Measurements from ENCODE around the gene KCNQ1.

The KCNQ1 gene

DNA sequence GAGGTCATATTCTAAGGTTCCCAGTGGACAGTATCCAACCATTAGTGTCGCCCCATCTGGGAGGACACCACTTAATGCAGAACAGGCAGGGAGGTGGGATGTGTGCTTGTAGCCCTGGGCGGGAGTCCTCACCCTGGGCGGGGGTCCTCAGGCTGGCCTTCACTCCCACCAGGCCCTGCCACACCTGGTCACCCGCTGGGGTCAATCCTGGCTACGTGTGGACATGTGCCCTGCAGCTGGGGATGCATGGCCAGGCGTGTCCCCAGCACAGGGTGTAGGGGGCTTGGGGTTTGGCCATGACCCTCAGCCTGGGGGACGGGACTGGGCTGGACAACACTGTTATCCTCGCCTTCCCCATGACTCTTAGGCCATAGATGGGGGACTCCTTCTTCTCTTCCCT is 19.3 kb upstream of the KCNQ1 start:
- DNase-seq, result no peak

- DNase-seq, result no peak
Measured at GRCh38 chr11:2426221-2426620, 18.6 kb upstream of the KCNQ1 start.

DNA sequence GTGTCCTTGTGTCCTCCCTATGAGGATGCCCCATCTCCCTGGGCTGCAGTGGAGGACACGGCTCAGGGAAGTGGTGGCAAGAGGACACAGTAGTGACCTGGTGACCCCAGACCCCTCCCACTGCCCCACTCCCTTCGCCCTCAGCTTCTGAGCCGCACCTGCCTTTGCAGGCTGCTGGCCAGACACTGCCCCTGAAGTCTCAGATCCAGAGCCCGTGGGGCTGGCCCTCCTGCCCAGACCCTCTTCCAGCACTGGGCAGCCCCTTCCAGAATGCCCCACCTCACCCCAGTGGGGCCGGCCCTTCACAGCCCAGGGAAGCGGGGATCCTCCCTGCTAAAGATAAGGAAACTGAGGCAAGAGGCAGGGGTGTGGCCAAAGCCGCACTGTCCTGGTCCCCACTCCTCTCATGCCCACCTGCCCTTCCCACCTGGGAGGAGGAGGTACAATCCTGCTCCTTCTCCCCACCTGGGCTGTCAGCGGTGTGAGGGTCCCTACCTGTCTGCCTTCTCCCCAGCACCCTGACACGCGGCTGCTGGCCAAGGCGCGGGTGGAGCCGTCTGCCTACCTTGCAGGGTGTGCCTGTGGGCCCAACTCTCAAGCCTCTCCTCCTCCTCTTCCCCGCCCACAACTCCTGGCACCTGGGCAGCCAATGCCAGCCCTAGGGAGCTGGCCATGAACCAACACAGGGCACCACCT is 17.8 kb upstream of the KCNQ1 start:
- no peak for DNase-seq

- no peak for DNase-seq
Measured at GRCh38 chr11:2427721-2428321, 17.0 kb upstream of the KCNQ1 start.

DNA sequence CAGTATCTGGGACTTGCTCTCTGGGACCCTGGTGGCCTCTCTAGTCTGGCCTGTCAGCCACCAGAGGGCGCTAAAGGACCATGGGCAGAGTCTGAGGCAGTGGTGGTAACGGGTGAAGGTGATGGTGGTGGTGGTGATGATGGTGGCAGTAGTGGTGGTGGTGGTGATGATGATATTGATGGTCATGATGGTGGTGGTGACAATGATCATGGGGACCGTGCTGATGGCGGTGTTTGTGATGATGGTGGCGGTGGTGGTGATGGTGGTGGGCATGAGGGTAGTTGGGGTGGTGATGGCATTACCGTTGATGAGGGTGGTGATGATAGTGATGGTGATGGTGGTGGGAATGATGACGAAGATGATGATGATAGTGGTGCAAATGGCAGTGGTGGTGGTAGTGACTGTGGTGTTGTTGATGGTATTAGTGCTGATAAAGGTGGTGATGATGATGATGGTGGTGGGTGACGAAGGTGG is 16.4 kb upstream of the KCNQ1 start:
- DNase-seq, result peak; percentile 16

GRCh38 chr11:2431395-2431794 is 13.4 kb upstream of the KCNQ1 start:
- no peak for DNase-seq

DNA sequence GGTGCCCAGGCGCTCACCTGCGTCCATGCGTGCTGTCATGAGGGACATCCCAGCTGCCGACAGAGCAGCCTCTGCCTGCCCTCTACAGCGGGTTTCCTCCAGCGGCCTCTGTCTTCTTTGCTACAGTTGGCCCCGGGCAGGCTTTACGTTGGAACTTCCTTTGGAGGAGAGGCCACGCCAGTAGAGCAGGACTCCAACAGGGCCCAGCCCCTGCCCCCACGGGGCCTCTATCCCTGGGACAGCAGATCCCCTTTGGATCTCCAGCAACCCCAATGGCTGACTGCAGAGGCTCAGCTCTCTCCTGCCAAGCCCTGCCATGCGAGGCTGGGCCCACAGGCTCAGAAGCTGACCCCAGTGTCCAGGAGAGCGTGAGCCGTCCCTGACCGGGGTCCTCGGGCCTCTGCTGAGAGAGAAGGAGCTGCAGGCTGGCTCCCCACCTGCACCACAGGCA is 12.6 kb upstream of the KCNQ1 start:
- DNase-seq, result no peak

DNA sequence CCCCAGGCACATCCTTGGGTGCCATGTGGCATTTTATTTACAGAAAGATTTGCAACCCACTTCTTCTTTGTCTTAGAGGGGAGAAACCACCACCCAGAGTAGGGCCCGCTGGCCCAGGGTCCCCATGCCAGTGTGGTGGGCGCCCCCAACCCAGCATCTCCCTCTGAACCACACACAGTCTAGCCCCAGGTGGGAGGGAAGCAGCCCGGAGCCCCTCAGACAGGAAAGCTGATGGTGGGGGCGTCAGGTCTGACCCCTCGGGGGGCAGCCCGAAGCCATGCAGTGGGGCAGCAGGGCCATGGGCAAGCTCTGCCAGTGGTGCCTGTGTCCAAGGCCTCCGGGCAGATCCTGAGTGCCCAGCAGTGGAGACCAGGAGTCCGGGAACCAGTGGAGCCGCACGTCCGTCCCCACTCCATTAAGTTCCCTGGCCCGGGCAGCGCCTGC is 12.2 kb upstream of the KCNQ1 start:
- no peak for DNase-seq

DNA sequence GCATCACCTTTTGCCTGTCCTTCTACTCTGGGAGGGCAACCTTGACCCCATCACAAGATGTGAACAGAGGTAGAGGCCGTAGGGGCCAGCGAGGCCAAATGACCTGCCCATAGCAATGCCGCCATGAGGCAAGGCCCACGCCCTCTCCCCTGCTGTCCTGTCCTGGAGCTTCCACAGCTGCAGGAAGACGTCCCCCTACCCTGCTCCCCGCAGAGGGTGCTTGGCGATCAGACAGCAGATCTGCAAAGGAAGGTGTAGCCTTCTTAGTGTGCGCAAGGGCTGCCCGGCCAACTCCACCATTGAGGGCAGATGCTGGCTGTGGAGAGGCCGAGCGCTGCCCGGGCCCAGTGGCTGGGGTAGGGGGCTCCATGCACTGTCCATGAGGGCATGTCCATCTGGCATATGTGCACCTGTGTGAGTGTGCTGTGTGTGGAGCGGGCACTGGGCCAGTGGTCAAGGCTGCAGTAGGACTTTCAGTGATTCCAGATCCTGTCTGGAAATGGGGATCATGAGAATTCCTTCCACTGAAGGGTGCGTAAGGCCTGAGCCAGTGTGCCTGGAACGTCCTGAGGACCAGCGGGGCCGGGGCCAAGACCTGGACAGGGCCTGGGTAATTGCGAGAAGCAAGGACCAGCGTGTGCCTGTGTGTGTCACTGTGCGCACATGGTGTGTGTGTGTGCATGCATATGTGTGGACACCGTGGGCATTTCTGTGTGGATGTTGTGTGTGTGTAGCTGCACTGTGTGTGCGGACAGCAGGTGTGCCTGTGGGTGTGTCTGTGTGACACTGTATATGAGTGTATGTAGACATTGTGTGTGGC is 11.5 kb upstream of the KCNQ1 start:
- DNase-seq, result no peak

DNA sequence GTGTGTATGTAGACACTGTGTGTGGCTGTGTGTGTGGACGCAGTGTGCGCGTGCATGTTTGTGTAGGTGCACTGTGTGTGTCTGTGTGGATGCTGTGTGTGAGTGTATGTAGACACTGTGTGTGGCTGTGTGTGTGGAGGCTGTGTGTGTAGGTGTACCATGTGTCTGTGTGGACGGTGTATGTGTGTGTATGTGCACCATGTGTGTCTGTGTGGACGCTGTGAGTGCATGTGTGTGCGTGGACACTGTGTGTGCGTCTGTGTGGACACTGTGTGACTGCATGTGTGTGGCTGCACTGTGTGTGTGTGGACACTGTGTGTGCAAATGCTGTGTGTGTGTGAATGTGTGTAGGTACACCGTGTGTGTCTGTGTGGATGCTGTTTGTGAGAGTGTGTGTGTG is 10.8 kb upstream of the KCNQ1 start:
- DNase-seq, result no peak

DNA sequence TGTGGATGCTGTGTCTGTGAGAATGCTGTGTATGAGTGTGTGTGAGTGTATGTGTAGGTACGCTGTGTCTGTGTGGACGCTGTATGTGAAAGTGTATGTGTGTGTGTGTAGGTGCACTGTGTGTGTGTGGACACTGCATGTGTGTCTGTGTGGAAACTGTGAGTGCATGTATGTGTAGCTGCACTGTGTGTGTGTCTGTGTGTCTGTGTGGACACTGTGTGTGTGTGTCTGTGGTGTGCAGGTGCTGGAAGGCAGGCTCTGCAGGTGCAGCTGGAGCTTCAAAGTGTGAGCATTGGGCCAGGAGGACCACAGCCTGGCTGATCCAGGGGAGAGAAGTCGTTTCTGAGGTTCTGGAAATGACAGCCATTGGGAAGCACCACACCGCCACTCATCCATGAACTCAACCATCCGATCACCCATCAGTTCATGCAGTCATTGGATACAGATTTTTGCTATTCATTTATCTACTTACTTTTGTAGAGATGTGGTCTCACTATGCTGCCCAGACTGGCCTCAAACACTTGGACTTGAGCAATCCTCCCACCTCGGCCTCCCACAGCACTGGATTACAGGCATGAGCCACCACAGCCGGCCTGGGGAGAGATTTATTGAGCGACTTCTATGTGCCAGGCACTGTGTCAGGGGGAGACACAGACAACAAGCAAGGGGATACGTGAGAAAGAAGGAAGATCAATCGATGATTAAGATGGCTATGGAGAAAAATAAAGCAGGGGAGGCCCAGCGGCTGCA is 10.1 kb upstream of the KCNQ1 start:
- DNase-seq, result no peak

- no peak for DNase-seq
Measured at GRCh38 chr11:2435288-2436012, 9.4 kb upstream of the KCNQ1 start.

- DNase-seq, result no peak
Measured at GRCh38 chr11:2436013-2436520, 8.7 kb upstream of the KCNQ1 start.

GRCh38 chr11:2436521-2437031 is 8.2 kb upstream of the KCNQ1 start:
- no peak for DNase-seq

- DNase-seq, result no peak
Measured at GRCh38 chr11:2437516-2437915, 7.3 kb upstream of the KCNQ1 start.

- DNase-seq, result no peak
Measured at GRCh38 chr11:2439820-2440219, 5.0 kb upstream of the KCNQ1 start.

GRCh38 chr11:2440646-2441045 is 4.2 kb upstream of the KCNQ1 start:
- DNase-seq, result no peak

DNA sequence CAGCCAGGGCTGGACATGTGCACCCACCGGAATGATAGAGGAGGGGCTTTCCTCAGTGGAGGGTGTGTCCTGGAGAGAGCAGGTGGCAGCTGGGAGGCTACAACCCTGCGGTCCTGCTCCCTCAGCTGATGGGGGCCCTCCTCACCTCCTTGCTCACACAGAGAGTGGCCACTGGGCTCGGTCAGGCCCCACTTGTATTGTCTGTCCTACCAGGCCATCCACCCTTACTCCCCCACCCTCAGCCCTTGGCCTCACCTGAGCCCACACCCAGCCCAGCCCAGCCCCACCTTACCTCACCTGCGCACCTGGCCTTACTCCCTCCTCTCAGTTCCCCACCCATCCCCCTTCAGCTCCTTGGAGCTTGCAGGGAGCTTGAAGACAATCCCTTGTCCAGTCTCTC is 3.6 kb upstream of the KCNQ1 start:
- no peak for DNase-seq

GRCh38 chr11:2442589-2442988 is 2.2 kb upstream of the KCNQ1 start:
- no peak for DNase-seq

DNA sequence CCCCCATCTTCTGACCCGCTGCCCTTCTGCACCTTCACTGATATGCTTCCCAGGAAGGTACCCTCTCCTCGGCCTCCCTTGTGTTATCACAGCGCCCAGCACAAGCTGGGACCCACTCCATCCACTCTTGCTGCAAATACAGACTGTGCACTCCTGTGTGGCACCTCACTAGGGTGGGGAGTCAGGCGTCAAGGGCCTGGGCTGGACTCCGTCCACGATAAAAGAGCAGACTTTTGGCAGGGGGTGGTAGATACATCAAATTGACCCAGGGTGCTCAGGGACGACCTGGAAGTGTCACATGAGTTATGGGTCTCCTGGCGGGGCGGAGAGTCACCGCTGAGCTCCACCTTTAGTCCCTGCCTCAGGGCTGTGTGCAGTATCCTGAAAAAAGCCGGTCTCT is 1.4 kb upstream of the KCNQ1 start:
- no peak for DNase-seq

DNA sequence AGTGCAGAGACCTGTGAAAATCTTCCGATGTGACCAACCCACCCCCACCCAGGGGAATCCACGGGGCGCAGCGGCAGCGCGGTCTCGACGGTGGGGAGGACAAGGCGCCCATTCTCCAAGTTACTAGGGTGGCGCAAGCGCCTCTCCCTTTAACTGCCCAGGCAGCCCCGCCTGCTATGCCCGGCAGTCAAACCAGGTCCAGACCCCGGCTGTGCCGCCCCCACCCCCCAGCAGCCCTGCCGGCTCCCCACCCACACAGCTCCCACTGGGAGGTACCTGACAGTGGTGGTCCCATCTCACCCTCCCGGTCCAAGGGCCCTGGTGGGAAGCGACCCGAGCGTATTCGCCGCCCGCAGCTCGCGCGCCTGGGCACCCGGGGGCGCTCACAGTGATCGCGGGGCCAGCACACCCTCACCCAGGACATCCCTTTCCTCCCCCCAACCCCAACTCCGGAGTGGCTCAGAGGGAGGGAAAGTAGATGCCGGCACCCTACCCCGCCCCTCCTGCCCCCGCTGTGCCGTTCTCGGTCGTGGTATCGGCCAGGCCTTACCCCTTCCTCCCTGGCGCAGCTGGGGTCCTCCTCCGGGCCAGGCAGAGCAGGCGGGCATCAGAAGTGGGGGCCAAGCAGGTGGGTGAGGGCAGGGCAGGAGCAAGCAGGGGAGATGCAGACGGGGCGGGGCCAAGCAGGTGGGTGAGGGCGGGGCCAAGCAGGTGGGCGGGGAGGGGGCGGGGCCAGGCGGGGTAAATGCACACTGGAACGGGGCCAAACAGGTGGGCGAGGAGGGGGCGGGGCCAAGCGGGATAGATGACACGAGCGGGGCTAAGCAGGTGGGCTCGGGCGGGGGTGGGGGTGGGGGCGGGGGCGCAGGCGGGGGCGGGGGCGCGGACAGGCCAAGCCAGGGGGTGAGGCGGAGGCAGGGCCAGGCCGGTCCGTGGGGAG is 657 bp upstream of the KCNQ1 start, which contains the start of gene TRPM5:
TSS of gene TRPM5 (minus strand) at position 634 of the 940 bp plus-strand sequence. CDS start 21,478 bp downstream, outside the sequence.
- DNase-seq, result no peak
